ENCODE data around the gene CSF1R. TPM values are rescaled to one million over a fixed set of nuclear protein-coding genes. Genes with fewer than 3 reads are reported as not detected.
"Not testable (repeated sequence)": the region's sequence is repeated elsewhere in the genome, so short reads cannot be mapped to it uniquely, and the experiment has no call there.

CSF1R gene
- total RNA-seq, 1 donor from 2014 or later: 11.9 TPM

GRCh38 chr5:150108711-150109514 is 22.6 kb upstream of the CSF1R start:
- intact Hi-C loops (cut with DNase I): no loop called here
- DNase-seq (ENCODE audit: low spot score): no peak

GRCh38 chr5:150107909-150108447 is 21.6 kb upstream of the CSF1R start:
- intact Hi-C loops (cut with DNase I): no loop called here
- no peak for DNase-seq (ENCODE audit: low spot score)

- DNase-seq (ENCODE audit: low spot score): no peak
- intact Hi-C loops (cut with DNase I): no loop called here
These were observed 20.5 kb upstream of the CSF1R start for GRCh38 chr5:150106674-150107426.

GRCh38 chr5:150105928-150106615 is 19.7 kb upstream of the CSF1R start:
- intact Hi-C loops (cut with DNase I): no loop called here
- DNase-seq (ENCODE audit: low spot score): no peak

GRCh38 chr5:150104550-150104870 is 18.2 kb upstream of the CSF1R start:
- DNase-seq (ENCODE audit: low spot score): no peak
- intact Hi-C loops (cut with DNase I): no loop called here

GRCh38 chr5:150103678-150104549 is 17.6 kb upstream of the CSF1R start:
- DNase-seq (ENCODE audit: low spot score): no peak
- intact Hi-C loops (cut with DNase I): no loop called here

- intact Hi-C loops (cut with DNase I): no loop called here
- no peak for DNase-seq (ENCODE audit: low spot score)
These were observed 14.7 kb upstream of the CSF1R start for GRCh38 chr5:150101023-150101422.

- no peak for DNase-seq (ENCODE audit: low spot score)
- intact Hi-C loops (cut with DNase I): no loop called here
These were observed 10.8 kb upstream of the CSF1R start for GRCh38 chr5:150097152-150097551.

- DNase-seq (ENCODE audit: low spot score): no peak
These were observed 5.9 kb upstream of the CSF1R start for GRCh38 chr5:150092159-150092787.

GRCh38 chr5:150085191-150085912 is 1.0 kb downstream of the CSF1R start:
- peak; percentile 66 for DNase-seq (ENCODE audit: low spot score)
- intact Hi-C loops (cut with DNase I): no loop called here

More at GRCh38 chr5:150092159-150092787, 5.9 kb upstream of the CSF1R start:
- intact Hi-C loops (cut with DNase I): no loop called here

- DNase-seq (ENCODE audit: low spot score): peak; percentile 46
These were observed 1.6 kb downstream of the CSF1R start for GRCh38 chr5:150084754-150085153.

GRCh38 chr5:150082889-150083288 is 3.5 kb downstream of the CSF1R start:
- peak; percentile 73 for DNase-seq (ENCODE audit: low spot score)
- intact Hi-C loops (cut with DNase I): no loop called here

More at GRCh38 chr5:150084754-150085153, 1.6 kb downstream of the CSF1R start:
- intact Hi-C loops (cut with DNase I): not testable (repeated sequence)

- DNase-seq (ENCODE audit: low spot score): peak; percentile 60
- intact Hi-C loops (cut with DNase I): no loop called here
These were observed 4.0 kb downstream of the CSF1R start for GRCh38 chr5:150082374-150082773.

GRCh38 chr5:150081541-150082283 is 4.6 kb downstream of the CSF1R start:
- DNase-seq (ENCODE audit: low spot score): peak; percentile 77
- intact Hi-C loops (cut with DNase I): no loop called here

- intact Hi-C loops (cut with DNase I): no loop called here
- DNase-seq (ENCODE audit: low spot score): peak; percentile 66
These were observed 5.5 kb downstream of the CSF1R start for GRCh38 chr5:150080696-150081435.

GRCh38 chr5:150079909-150080461 is 6.4 kb downstream of the CSF1R start:
- intact Hi-C loops (cut with DNase I): no loop called here
- DNase-seq (ENCODE audit: low spot score): peak; percentile 46
